Subcutaneous adipose tissue (tissue), 4 donors: ENCODE results near the gene PTHLH. TPM values are rescaled to one million over a fixed set of nuclear protein-coding genes. Genes with fewer than 3 reads are reported as not detected.

Source experiments
- total RNA-seq, 4 donors: library from RNA; depleted of rRNA; stranded (reverse); fragments of >200 nt; gene quantifications; one replicate each; pipeline ENCODE4 v1.1.0, GENCODE V29; 2016
- TF ChIP-seq, protein P1 (sequence below): fragments of 450-650 bp; IDR thresholded peaks from one replicate; pipeline ENCODE4 v1.5.1; 2016; ENCODE audit warnings: low read depth, mild to moderate bottlenecking, control low read depth, antibody characterized with exemption, moderate library complexity

The PTHLH gene
- total RNA-seq, 4 donors from 2014 or later = 1.7 to 4.2 (median 1.8) TPM; not detected in 1

- TF ChIP-seq, protein P1, sequence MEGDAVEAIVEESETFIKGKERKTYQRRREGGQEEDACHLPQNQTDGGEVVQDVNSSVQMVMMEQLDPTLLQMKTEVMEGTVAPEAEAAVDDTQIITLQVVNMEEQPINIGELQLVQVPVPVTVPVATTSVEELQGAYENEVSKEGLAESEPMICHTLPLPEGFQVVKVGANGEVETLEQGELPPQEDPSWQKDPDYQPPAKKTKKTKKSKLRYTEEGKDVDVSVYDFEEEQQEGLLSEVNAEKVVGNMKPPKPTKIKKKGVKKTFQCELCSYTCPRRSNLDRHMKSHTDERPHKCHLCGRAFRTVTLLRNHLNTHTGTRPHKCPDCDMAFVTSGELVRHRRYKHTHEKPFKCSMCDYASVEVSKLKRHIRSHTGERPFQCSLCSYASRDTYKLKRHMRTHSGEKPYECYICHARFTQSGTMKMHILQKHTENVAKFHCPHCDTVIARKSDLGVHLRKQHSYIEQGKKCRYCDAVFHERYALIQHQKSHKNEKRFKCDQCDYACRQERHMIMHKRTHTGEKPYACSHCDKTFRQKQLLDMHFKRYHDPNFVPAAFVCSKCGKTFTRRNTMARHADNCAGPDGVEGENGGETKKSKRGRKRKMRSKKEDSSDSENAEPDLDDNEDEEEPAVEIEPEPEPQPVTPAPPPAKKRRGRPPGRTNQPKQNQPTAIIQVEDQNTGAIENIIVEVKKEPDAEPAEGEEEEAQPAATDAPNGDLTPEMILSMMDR = no peak
Measured at GRCh38 chr12:28010036-28010435, 37.5 kb upstream of the PTHLH start.

DNA sequence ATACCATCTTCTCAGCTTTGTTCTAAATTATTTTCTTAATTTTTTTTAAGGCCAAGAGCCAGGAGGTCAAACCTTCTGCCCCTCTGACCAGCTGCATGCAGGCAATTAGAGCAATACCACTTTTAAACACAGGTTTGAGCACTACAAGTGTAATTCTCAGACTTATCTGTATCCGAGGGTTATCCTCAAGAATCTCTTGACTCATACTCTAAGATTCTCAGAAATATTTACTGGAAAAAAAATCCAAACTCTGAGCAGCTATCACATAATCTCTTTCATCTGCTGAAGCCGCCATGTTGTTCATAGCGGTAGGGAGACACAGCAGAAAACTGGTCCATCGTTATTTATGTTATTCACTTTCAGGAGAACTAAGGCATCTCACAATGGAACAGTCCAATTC, 27.4 kb upstream of the PTHLH start:
- TF ChIP-seq, protein P1 = no peak

GRCh38 chr12:27999521-27999920, 27.0 kb upstream of the PTHLH start:
- TF ChIP-seq, protein P1 = no peak

GRCh38 chr12:27998658-27999057, 26.1 kb upstream of the PTHLH start:
- TF ChIP-seq, protein P1 = no peak

- TF ChIP-seq, protein P1 = no peak
Measured at GRCh38 chr12:27998170-27998569, 25.6 kb upstream of the PTHLH start.

DNA sequence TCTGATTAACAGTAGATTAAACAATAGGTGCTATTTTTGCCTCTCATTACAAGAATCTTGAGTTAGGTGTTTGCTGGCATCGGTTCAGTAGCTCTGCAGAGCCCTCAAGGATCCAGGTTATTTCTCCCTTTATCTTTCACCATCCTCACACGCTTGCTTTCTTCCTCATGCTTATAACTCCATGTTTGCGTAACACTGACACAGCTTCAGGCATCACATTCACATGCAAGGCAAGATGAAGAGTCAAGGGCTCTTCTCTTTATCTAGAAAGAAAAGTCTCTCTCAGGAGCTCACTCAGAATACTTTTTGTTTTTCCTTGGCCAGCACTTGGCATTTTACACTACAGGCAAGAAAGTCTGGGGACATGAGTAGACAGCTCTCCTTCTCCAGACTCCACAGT, 24.2 kb upstream of the PTHLH start:
- TF ChIP-seq, protein P1 = no peak

- TF ChIP-seq, protein P1 = no peak
Measured at GRCh38 chr12:27995406-27995805, 22.9 kb upstream of the PTHLH start.
